ENCODE results near the gene THSD7A. TPM values are rescaled to one million over a fixed set of nuclear protein-coding genes. Genes with fewer than 3 reads are reported as not detected.
A peak's percentile ranks its signal among the peaks of the same experiment; 100 is the strongest.

Gene THSD7A
- total RNA-seq, 1 donor from 2014 or later = 1.0 TPM

DNA sequence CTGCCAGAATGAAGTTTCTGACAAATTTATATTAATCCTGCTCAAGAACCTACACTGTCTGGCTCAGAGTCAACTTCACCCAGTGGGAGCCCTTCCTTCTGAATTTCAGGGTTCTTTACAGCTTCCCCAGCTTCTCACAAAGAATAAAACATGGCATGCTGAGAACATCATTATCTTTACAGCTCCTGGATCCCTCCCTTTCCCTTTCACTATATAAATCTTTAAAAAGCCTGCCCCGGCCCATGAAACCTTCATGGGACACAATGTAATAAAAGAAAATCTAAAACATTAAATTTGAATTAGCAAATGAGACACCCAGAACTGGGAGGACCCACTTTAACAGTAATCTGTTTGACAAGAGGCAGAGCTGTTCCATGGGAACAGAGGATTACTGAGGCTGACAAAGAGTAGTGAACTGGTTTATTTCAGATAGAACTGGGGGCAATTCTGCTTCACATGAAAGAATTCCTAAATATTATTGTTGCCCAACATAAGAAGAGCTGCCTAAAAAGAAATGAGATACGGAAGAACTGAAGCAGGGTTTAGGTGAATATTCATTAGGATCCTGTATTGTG is 222.8 kb downstream of the THSD7A start:
- intact Hi-C loops (cut with micrococcal nuclease) = no loop called here
- no peak for DNase-seq
- no peak for ATAC-seq

DNA sequence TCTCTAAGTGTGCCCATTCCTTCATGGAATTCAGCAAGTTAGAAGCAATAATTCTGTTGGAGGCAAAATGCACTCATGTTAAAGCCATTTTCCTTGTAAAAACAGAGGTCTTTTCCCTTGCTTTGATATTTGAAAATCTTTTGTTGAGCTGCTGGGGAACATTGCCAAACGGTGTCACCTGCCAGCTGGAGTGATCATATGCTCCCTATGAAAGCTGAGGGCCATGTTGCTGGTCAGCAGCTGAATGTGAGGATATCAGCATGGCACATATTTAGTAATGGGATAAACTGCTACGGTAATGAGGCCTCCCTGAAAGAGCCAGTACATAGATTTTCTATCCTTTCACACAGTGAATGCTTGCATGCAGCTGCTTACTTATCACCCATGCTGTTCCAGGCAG is 224.3 kb downstream of the THSD7A start:
- DNase-seq (no peak), ATAC-seq (no peak)
- intact Hi-C loops (cut with micrococcal nuclease) = no loop called here

DNA sequence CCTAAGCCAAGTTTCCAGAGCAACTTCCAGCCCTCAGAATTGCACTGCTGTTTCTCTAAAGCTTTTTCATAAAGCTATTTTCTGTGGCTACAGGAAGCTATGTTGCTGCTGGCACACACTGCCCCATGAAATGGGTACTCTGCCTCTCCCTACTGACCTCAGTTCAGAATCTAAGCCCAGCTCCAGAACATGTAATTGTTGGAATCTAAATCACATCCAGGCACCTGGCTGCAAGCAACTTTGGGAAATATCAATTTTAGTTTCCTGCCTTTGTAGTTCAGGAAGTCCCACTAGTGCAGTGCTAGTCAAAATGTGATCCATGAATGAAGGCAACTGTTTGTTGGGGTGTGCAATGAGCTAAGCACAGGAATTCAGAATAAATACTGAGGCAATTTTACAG is 226.2 kb downstream of the THSD7A start:
- DNase-seq (no peak), ATAC-seq (peak; percentile 39)
- intact Hi-C loops (cut with micrococcal nuclease) = no loop called here

DNA sequence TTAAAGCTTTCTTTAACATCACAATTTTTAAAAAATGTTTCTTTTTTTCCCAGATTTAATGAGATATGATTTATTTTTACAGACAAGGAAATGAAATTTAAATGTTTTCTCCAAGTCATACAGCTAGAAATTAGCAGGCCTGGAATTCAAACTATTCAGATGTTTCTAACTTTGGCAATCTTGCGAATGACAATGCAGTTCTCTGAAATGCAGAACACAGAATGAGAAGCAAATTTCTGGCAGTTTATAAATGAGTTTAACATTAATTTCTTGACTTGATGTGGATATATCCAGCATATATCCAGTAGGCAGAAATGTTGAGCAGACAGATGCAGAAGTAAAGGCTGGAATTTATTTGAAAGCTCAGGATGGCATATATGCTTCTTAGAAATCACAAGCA is 227.5 kb downstream of the THSD7A start:
- ATAC-seq = no peak
- intact Hi-C loops (cut with micrococcal nuclease) = no loop called here
- no peak for DNase-seq

DNA sequence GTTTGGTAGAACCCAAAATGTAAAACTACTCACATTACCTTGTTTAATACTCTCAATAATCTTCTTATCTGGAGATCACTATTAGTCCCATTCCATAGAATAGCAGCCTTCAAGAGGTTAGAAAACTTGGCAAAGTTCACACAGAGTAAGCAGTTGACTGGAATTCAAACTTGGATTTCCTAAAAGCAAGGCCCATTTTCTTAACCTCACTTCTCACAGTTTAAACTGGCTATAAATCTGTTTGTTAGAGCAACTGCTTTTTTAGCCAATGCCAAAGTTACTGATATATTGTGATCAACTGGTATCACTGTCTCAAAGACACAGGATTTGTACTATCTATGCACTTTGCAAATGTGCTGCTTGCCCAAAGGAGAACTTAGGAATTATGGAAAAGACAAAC is 230.2 kb downstream of the THSD7A start:
- no peak for DNase-seq
- ATAC-seq = no peak
- intact Hi-C loops (cut with micrococcal nuclease) = no loop called here

DNA sequence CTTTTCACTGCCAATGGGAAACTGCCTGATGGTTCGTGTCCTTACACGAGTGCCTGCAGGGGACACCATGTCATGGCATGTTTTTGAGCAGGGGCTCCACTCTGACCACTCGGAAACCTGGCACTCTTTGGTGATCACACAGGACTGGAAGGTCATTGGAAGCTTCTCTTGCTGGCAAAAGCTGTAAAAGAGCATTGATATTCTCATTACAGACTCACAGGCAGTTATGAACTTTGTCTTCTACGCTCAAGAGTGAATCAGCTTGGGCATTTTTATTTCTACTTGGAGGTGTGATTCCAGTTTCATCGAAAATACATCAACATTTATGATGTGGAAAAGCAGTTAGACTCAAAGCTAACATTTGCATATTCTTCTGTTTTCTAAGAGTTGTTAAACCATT is 238.7 kb downstream of the THSD7A start:
- ATAC-seq (no peak), DNase-seq (no peak)
- intact Hi-C loops (cut with micrococcal nuclease) = no loop called here

DNA sequence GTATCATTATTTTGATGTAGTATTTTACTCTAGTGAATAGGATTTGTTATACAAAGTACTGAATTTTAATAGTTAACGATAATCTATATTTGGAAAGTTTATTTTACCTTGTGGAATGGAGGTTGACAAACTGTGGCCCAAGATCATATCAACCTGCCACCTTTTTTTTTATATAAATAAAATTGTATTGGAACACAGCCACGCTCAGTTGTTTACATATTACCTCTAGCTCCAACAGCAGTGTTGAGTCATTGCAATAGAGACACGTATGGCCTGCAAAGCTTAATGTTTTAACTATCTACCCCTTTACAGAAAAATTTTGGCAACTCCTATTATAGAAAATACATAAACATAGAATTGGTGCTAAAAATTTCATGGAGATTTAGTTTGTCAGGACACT is 239.3 kb downstream of the THSD7A start:
- no peak for ATAC-seq
- intact Hi-C loops (cut with micrococcal nuclease) = no loop called here
- DNase-seq = no peak

DNA sequence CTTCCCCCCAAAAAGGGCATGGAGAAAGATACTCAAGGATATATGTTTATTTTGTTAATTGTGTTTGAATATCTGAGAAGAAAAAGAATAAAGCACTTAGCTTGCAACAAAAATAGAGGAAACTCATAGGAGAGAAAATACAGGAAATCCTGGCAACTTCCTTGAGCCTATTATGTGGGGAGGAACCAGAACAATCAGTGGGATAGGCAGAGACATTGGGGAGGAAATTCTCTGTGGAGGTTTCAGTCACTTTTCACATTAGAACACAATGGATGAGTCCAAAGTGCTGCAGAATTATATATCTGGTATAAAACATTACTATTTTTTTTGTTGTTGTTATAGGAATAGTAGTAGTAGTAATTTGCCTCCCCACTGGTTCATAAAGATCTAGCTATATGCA is 240.1 kb downstream of the THSD7A start:
- no peak for DNase-seq
- ATAC-seq = no peak
- intact Hi-C loops (cut with micrococcal nuclease) = no loop called here

DNA sequence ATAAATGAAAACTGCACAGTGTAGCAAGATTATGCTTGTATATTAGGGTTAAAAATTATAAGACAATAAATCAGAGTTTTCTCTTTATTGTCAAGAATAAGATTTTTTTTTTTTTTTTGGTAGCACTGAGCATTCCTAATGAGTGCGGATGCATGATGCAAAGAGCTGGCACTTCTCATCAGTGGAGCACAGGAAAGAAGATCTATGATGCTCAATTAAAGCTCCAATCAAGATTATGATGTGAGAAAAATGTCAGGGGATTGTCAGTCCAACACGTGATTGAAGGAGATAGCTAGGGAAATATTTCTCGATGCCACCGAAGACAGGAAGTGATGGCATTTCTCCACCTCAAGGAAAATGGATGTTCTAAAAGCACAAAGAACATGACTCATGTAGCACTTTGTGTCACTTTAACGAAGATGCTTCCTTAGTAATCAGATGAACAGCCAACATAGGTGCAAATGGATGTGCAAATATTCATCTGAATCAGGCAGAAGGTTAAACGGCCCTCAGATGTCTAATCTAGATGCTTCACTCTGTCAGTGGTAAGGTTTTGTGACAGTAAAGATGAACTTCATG is 240.9 kb downstream of the THSD7A start:
- no peak for ATAC-seq
- intact Hi-C loops (cut with micrococcal nuclease) = no loop called here
- no peak for DNase-seq

DNA sequence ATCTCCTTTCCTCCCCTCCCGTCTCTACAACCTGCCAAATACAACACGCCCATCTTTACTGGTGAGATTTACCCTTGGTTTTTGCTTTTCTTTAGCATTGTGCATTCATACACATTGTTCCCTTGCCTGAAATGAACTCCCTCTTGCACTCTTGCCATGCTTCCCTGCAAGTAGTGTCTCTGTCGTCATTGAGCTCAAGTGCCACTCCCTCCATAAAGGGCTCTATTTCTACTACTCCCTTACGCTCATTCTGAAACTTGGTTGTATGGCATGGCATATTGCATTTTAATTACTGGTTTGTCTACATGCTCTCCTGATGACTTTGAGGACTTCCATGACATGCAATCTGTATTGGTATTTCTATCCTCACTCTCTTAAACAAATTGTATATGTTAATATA is 242.7 kb downstream of the THSD7A start:
- DNase-seq = no peak
- no peak for ATAC-seq
- intact Hi-C loops (cut with micrococcal nuclease) = no loop called here

DNA sequence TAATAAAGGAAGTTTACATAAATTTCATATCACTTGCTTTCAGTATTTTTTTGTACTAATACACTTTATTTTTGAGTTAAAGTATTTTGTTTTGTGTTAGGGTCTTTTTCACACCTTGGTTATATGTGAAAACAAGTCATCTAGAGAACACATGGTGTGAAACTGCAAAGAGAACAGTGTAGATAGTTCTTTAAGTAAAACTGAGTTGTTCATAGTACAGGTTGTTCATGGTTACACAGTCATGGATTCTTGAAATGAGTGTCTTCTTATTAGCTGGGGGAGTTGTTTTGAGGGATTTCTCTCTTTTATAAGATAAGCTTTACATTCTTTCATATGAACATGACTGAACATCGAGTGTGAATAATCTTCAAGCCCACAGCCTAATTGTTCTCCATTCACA is 244.2 kb downstream of the THSD7A start:
- no peak for DNase-seq
- ATAC-seq = no peak
- intact Hi-C loops (cut with micrococcal nuclease) = no loop called here

DNA sequence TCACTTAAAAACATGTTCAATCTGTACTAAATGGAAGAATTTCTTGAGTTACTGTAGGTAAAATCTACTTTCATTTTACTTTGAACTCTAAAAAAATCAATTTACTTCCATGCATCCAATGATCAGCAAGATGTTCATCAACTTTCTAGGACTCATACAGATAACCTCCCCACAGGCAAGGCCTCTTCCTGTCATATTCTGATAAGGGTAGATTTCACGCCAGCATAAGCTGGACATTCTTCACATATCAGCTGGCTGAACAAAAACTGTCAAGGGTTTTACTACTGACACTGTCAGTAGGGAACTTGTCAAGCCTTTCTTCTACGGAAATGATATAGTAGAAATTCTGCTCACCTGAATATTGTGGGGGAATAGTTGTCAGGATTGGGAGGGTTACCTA is 244.9 kb downstream of the THSD7A start:
- intact Hi-C loops (cut with micrococcal nuclease) = no loop called here
- no peak for DNase-seq
- ATAC-seq = no peak

DNA sequence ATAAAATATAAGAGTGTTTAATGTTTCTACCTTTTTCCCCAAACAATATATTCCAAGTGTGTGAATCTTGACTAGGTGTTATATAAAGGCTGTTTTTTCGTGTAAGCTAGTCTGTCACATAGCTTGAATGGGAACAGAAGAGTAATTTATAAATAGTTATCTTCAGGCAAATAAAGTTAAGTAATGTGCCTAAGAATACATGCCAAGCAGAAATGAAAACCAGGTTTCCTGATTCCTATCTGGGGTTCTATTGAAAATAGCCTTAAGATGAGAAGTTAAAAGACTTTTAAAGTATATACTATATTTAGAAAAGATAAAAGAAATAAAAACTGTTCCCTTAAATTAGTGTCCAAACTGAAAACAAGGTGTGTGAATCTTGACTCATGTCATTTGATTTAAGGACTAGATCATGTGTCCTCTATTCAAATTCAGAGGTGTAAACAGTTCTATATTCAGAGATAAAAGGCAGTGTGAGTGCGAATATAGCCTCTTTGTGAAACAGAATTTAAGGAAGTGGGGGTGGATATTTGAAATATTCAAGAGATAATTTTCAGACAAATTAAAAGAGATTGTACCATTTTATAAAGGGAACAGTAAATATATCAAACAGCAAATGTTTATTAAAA is 247.5 kb downstream of the THSD7A start:
- no peak for DNase-seq
- no peak for ATAC-seq
- intact Hi-C loops (cut with micrococcal nuclease) = no loop called here

DNA sequence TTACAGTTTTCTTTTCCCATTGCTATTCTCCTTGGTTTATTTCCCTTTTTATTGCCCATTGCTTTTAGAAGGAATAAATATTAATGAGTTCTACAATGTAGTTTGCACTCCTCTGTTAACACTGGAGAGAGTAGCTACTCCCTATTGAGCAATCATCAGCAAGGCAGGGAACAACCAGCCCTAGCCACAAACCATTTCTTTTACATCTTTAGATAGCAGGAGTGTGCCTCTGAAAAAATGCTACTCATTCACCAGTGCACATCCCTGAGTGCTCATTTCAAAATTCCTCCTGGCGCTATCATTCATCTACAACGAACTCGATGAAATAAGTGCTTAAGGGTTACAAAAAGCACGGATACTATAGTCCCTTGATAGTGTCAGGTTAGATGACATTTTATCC is 252.9 kb downstream of the THSD7A start:
- DNase-seq (no peak), ATAC-seq (no peak)
- intact Hi-C loops (cut with micrococcal nuclease) = no loop called here

DNA sequence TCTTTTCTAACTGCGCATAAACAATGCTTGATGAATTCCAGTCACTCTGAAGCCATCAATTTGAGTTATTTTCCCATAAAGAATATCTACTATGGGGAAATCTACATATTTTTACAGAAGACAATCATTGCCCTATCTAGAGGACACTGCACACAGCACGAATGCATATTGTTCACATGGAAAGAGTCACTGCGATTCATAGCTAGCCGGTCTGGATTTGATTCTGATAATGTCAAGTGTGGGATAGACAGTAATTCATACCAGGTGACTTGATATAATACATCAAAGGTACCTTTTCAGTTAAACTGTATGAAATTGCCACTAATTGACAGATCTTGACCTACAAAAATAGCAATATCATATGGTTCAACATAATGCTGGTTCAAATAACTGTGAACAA is 255.7 kb downstream of the THSD7A start:
- DNase-seq (no peak), ATAC-seq (no peak)
- intact Hi-C loops (cut with micrococcal nuclease) = no loop called here

DNA sequence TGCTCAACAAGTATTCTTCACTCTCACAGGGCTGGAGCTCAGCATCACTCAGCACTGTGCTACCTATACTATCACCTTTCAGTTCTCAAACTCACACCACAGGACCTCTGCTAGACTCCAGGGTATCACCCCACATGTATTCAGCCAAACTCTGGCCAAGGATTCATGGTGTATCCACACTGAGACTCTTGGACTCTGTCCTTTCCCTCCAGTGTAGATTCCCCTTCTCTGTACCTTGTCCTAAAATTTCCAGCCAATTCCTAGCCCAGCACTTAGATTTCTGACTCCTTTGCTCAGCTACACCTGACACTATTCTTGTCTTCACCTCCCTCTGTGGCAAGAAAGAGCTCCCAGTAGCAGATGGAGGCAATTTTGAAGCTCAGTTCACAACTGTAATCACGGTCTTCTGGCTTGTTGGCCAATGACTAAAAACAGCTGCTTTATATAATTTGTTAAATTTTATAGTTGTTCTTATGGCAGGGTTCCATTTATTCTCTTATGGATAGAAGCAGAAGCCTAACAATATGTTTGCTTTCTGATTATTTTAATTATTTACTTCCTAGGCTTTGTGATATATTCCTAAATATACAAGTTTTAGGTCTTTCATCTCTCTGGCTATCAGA is 258.8 kb downstream of the THSD7A start:
- intact Hi-C loops (cut with micrococcal nuclease) = no loop called here
- ATAC-seq (no peak), DNase-seq (no peak)

DNA sequence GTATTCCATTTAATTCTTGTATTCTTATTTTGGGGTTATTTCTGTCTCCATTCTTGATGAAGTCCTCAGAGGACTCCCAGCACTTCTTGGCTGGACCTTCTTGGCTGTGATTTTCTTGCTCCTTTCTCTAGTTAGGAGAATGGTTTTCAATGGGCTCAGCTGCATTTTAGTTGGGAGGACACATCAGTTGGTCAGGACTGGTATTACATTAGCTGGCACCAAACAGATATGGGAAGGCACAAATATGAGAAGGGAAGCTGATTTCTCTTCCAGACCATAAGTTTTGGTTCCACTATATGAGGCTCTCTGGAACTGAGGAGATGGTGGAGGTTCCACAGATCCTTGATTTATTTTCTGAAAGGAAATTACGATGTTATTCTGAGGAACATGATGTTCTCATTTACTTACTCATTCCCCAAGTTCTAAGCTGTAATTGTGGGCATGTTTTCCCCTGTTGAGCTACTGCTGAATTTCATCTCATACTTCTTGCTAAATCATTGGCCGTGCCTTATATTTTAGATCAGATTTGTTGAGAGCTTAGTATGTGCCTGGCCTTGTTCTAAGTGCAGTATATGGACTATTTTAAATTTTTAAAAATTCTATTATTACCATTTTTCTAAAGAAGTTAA is 261.0 kb downstream of the THSD7A start:
- DNase-seq = no peak
- intact Hi-C loops (cut with micrococcal nuclease) = no loop called here
- ATAC-seq = no peak

DNA sequence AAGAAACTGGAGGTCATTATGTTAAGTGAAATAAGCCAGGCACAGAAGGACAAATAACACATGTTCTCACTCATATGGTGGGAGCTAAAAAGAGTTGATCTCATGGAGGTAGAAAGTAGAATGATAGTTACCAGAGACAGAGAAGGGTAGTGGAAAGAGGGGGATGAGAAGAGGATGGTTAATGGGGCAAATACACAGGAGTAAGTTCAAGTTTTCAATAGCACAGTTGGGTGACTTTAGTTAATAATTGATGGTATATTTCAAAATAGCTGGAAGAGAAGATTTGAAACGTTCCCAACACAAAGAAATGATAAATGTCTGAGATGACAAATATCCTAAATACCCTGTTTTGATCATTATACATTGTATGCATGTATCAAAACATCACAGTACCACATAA is 261.8 kb downstream of the THSD7A start:
- intact Hi-C loops (cut with micrococcal nuclease) = no loop called here
- ATAC-seq (no peak), DNase-seq (no peak)

DNA sequence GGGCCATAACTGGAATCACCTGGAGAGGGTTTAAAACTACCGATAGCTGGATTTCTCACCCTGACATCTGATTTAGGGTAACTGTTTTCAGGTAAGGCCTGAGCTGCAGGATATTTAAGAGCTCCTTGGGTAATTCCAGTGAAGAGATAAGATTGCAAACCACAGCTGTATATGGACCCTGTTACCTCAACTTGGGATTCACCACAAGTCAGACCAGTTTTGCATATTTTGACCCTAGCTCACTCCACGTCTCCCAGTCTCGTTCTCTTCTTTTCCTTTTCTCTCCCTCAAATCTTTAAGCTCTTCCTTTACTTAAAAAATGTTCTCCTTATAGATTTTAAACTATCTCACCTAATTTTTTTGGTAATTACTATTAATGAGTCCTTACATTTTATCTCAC is 264.4 kb downstream of the THSD7A start:
- intact Hi-C loops (cut with micrococcal nuclease) = no loop called here
- DNase-seq = no peak
- ATAC-seq = no peak

DNA sequence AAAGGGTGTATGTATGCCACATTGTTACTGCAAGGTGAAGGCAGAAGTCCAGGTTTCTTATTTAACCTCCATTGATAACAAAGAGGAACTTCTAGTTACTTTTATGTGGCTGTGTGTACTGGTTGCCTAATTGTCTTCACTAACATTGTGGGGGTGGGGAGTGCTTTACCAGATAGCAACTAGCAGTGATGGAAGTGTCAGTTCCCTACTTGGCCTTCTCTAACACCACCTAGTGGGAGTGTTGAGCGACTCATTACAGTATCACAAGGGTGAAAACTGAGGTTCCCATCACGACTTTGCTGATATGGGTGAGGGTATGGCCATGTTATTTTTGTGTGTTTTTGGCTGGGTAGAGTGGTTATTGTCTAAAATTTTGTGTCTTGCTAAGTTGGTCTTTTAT is 274.4 kb downstream of the THSD7A start:
- no peak for DNase-seq
- no peak for ATAC-seq
- intact Hi-C loops (cut with micrococcal nuclease) = no loop called here

All from left ventricle myocardium superior (tissue), 1 donor.